GM11168 (cell line): ENCODE measurements around the gene SPATA6.
"Not testable (repeated sequence)": the region's sequence is repeated elsewhere in the genome, so short reads cannot be mapped to it uniquely, and the experiment has no call there.

Source experiments
- in situ Hi-C: fragments of 300-500 bp; cut with MboI; formaldehyde crosslinking; loops from one replicate; pipeline ENCODE4 v1.12.0; 2022; ENCODE audit warnings: low sequenced_read_pairs; ENCODE audit not compliant: unreplicated experiment

Gene SPATA6

DNA sequence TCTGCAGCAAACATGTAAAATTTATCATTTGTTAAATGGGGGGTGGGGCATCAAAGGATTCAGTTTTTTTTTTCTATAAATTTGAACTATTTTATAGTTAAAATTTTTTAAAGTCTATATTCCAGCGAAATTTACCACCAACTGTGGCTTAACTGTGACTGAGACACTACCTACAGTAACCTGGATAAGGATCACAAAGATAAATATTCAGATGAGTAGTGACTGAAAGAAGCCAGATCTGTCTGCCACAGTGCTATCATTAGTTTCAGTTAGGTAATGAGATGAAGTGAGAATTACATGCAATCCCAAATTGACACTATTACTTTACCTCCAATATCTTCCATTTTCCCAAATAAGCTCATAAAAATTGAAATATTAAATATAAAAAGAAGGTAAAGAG, 5.4 kb downstream of the SPATA6 start:
- in situ Hi-C loops = no loop called here

DNA sequence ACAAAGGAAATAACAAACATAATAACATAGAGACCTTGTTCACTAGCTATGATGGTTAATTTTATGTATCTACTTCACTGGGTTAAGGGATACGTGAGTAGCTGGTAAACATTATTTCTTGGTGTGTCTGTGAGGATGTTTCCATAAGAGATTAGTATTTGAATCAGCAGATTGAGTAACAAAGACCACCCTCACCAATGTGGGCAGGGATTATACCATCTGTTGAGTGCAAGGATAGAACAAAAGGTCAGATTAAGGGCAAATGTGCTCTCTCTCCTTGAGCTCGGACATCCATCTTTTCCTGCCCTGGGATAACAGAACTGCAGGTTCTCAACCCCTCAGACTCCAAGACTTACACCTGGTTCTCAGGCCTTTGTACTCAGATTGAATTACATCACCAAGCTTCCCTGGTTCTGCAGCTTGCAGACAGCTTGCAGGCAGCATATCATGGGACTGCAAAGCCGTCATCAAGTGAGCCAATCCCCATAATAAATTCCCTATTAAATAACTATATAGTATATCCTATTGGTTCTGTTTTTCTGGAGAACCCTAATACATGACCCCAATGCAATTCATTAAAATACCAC, 9.2 kb downstream of the SPATA6 start:
- in situ Hi-C loops = no loop called here

DNA sequence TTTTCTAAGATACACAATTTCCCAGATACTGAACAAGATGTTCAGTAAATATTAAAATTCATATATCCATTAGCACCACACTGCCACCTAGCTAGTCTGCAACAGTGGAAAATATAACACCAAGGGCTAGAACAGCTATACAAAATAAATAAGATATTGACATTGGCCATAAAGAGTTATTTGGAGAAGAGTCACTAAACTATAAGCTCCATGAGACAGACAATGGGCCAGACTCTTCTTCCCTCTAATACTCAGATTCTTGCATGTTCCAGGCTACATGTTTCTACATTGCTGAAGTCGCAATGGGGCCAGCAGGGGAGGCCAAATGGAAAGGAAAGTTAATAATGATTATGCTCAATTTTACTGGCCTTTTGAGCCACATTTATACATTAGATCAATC, 21.5 kb downstream of the SPATA6 start:
- in situ Hi-C loops = no loop called here

DNA sequence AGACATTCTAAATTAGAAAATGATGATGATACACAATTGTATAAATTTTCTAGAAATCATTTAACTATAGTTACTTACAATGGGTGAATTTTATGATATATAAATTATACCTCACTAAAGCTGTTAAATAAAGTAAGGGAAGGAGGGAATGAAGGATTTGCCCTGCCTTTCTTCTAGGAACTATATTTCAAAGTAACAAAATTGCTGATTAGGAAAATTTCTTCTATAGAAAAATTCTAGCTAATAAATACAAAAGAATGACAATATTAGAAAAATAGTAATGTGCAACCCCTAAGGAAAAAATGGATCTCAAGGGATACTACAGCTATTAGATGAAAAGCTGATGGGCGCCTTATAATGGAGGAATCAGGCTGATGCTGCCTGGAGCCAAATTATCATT, 23.1 kb downstream of the SPATA6 start:
- in situ Hi-C loops = no loop called here

DNA sequence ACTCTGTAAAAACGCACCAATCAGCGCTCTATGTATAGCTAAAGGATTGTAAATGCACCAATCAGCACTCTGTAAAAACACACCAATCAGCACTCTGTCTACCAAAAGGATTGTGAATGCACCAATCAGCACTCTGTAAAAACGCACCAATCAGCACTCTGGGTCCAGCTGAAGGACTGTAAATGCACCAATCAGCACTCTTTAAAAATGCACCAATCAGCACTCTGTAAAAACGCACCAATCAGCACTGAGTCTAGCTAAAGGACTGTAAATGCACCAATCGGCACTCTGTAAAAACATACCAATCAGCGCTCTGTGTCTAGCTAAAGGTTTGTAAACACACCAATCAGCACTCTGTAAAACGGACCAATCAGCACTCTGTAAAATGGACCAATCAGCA, 27.8 kb downstream of the SPATA6 start:
- in situ Hi-C loops = not testable (repeated sequence)

DNA sequence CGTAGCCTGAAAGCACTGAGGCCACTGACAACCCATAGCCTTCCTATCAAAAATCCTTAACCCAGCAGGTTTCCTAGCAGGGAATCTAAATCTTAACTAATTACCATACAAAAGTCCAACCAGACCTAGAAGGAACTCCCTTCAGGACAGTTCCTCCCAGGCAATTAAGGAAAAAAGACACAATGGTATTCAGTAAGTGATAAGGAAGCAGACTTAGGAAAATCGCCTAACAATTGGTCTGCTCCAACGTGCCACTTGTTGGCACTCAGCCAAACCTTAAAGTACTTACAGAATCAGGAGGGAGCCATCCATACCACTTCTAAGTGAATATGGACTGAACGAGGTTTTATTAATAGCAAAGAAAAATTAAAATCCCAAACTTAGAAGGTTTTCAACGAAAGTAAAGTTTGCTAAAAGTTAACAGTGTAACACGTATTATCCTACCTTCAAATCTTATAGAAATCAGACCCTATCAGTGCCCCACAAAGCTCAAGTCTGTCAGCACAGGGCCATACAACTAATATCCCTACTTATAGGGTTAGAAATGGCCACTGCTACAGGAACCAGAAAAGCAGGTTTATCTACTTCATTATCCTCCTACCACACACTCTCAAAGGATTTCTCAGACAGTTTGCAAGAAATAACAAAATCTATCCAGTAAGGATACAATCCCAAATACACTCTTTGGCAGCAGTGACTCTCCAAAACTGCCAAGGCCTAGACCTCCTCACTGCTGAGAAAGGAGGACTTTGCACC, 29.0 kb downstream of the SPATA6 start:
- in situ Hi-C loops = no loop called here

DNA sequence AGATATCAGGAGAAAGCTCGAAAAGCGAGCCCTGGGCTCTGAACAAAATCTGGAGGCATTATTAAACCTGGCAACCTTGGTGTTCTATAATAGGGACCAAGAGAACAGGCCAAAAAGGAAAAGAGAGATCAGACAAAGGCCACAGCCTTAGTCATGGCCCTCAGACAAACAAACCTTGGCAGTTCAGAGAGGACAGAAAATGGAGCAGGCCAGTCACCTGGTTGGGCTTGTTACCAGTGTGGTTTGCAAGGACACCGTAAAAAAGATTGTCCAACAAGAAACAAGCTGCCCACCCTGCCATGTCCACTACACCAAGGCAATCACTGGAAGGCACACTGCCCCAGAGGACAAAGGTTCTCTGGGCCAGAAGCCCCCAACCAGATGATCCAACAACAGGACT, 31.2 kb downstream of the SPATA6 start:
- in situ Hi-C loops = not testable (repeated sequence)

DNA sequence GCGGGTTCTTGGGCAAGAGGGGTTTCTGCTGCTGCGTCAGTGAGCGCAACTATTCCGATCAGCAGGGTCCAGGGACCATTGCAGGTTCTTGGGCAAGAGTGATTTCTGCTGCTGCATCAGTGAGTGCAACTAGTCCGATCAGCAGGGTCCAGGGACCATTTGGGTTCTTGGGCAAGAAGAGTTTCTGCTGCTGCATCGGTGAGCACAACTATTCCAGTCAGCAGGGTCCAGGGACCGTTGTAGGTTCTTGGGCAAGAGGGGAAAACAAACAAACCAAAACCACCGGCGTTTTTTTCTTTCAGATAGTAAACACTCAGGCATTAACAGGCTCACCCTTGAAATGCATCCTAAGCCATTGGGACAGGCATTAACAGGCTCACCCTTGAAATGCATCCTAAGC, 32.6 kb downstream of the SPATA6 start:
- in situ Hi-C loops = no loop called here

DNA sequence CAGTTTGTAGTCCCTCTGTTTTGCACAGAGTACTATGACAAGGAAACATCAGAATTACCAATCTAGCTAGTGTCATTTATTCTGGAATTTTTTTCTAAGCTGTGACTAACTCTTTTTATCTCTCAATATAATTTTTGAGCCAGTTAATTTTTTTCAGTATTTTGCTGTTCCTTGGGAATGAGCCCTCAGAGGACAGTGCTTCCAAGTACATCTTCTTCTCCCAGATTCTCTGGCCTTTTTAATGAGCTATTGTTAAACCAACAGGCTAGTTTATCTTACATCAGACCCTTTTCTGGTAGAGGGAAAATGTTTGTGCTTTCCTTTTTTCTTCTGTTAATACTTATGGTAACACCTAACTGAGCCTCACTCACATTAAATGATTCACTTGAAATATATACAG, 34.6 kb downstream of the SPATA6 start:
- in situ Hi-C loops = not testable (repeated sequence)

DNA sequence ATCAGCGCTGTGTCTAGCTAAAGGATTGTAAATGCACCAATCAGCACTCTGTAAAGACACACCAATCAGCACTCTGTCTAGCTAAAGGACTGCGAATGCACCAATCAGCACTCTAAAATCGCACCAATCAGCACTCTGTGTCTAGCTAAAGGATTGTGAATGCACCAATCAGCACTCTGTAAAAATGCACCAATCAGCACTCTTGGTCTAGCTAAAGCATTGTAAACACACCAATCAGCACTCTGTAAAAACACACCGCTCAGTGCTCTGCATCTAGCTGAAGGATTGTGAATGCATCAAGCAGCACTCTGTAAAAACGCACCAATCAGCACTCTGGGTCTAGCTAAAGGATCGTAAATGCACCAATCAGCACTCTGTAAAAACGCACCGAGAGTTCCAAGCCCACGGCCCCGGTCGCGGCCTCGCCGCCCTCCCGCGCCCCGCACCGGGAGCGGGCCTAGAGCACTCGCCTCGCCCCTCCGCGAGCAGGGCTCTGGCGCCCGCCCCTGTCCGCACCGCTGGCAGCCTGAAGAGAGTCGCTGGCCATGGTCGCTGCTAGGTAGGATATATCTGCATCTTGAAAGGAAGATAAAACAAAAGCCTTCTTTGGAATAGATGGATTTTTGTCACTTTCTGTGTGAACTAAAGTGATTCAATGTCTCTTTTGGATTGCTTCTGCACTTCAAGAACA, 36.5 kb downstream of the SPATA6 start:
- in situ Hi-C loops = not testable (repeated sequence)

DNA sequence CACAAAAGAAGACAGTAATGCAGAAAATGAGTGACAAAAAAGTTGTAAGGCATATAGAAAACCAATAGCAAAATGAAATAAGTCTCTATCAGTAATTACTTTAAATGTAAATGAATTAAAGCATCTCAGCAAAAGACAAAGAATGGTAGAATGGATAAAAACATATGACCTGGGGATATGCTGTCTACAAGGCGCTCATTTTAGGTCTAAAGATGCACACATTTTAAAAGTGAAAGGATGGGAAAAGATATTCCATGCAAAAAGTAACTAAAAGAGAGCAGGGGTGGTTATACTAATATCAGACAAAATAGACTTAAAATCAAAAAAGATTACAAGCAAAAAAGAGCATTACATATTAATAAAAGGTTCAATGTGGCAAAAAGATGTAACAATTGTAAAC, 41.2 kb downstream of the SPATA6 start:
- in situ Hi-C loops = no loop called here

DNA sequence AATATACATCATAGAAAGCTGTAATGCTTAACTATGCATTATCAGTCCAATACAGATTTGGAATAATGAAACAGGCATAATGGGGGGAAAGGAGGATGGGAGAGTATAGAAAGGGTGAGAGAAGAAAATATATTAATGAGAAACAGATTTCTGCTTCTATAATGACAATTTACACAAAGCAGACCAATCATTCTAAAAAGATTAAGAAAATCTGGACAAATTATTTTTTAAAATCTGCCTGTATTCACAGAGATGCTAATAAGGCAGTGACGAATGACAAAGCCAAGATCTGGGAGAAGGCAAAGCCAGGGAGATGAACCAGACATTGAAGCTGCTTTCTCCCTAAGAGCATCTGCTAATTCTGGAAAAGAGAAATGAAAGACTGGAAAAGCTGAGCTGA, 50.0 kb downstream of the SPATA6 start:
- in situ Hi-C loops = no loop called here

DNA sequence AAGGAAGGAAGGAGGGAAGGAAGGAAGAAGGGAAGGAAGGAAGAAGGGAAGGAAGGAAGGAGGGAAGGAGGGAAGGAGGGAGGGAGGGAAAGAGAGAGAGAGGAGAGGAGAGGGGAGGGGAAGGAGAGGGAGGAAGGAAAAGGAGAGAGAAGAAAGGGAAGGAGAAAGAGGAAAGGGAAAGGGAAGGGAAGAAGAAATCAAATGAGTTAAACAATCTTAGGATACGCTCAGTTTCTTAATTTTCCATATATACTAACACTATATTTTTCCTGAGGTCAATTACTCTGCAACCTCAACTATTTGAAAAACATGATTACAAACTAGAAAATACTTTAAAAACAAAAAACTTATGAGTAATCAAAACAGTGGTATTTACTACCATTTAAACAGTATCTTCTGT, 53.3 kb downstream of the SPATA6 start:
- in situ Hi-C loops = no loop called here

DNA sequence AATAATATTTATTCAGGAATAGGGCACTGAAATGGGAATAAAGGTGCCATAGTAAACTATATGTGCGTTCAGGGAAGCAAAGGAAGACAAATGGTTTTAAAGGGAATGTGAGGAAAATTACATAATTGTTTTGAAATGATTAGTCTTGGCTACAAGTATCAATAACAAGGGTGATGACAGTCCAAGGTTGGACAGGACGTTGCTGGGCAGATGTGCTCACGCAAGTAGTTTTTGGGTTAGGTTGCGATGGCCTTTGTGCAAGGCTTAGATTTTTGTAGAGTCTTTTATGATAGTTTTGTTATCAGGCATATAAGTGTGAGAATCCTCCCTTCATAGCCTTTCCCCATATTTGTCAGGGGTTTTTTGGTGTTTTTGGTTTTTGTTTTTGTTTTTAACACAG, 57.0 kb downstream of the SPATA6 start:
- in situ Hi-C loops = no loop called here

DNA sequence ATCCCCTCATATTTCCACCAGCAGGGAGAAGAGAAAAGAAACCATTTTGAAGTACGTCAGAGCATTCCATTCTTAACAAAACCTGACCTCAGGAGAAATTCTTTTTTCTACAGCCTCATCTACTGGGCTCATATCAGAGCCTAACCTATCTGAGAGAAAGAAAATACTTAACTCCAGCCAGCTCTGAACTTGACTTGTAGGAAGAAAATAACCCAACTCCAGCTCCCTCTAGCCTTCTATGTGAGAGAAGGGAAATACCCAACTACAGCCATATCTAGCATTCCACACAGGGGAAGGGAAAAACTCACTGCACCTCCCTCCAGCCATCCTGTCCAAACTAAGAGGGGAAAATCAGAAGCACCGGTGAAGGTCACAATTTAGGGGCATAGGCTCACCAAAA, 57.7 kb downstream of the SPATA6 start:
- in situ Hi-C loops = no loop called here

DNA sequence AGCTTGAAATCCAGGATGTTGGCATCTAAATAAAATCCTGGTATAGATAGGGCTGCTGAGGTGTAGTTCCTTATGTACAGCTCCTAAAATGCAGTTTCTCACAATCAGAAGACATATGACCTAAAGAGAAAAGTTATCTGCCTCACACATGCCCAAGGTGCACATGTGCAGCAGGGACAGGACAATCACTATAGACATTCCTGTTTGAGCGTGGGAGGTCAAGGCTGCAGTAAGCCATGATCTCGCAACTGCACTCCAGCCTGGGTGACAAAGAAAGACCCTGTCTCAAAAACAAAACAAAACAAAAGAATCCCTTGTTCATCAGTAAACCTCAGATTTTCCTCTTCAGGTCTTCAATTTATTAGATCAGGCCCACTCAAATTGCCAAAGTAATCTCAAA, 66.1 kb downstream of the SPATA6 start:
- in situ Hi-C loops = no loop called here

DNA sequence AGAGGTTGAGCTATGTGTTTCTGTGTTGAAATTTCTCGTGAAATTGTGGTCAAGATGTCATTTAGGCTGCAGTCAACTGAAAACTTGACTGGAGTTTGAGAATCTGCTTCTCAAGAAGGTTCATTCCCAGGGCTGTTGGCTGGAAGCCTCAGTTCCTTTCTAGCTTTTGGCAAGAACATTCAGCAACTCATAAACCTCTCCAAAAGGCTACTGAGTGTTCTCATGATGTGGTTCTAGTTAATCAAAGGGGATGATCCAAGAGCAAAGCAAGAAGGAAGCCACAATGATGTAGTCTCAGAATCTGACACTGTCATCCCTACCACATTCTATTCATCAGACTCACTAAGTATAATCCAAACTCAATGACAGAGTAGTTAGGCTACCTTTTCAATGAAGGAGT, 66.6 kb downstream of the SPATA6 start:
- in situ Hi-C loops = no loop called here

DNA sequence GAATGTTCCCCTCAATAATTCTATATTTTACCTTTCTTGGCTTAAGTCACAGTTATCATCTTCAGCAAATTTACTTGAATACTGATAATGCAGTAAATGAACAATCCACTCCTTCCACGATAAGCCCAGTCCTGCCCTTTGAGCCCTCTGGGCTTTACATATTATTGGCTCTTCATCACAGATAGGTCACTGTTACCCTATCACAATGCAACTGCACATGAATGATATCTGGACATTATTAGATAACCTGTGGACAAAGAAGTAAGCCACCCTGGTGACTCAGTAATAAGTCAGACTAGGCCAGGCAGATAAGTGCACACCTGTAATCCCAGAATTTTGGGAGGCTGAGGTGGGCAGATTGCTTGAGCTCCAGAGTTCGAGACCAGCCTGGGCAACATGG, 69.4 kb downstream of the SPATA6 start:
- in situ Hi-C loops = no loop called here

DNA sequence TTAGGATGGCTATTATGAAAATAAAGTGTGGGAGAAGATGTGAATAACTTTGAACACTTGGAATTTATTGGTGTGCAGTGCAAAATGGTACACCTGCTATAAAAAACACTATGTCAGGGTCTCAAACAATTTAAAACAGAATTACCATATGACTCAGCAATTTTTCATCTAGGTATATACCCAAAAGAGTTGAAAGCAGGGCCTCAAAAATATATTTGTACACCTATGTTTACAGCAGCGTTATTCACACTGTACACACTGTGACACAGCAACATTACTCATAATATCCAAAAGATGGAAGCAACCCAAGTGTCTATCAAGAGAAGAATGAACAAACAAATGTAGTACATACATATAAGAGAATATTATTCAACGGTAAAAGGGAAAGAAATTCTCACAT, 75.8 kb downstream of the SPATA6 start:
- in situ Hi-C loops = no loop called here

DNA sequence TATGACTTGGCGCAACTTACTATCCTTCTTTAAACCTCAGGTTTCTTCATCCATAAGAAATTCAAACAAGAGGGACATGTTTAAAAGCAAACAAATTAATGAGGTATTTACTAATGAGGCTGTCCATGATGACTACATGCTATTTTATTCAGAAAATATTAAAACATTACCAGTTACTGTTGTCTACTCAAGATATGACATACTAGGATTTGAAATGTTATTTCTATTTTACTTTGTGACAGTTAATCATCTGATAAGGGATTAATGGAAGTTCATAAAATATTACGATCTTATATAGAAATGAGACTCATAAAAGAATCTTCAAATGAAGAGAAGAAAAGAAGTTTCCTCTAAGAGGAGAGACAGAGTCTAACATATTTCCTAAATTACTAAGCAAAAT, 80.1 kb downstream of the SPATA6 start:
- in situ Hi-C loops = no loop called here

DNA sequence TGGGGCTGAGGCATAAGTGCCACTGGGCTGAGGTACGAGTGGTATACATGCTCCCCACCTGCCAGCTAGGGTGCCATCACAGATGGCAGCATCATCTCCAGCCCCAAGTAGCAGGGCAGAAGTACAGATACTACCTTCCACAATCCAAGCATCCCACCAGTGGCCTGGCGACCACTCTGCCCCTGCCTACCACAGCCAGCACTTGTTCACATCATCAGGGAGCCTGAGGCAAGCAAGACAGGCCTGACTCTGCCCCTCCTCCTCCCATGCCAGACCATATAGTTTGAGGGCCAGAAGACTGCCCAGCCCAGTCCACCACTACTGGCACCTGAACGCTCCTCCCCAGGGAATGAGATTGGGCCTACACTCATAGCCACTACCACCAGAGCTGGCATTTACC, 84.6 kb downstream of the SPATA6 start:
- in situ Hi-C loops = no loop called here

DNA sequence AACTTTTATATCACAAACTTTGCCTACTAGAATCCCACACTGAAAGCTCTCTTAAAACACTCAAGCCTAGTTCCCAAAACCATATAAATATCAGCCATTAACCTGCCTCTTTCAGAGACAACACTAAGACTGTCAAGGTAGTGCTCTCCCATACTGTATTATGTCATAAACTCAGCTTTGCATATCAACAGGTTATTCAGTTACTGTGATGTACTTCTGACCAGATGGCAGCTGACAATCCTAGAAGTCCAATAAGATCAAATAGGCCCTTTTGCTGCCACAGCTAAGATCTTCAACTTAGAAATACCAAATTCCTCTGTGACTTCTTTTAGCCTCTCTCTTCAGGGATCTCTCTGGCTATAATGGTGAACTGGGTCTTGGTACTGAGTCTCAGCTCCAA, 97.2 kb downstream of the SPATA6 start:
- in situ Hi-C loops = no loop called here
